ENCODE results near the gene CUL4A.

- TF ChIP-seq POLR2AphosphoS5 (IDR thresholded peaks at IDR 0.05; ENCODE audit: control insufficient read depth, insufficient read depth, low read depth, low read length) (no peak), YY1 (IDR thresholded peaks at IDR 0.05; ENCODE audit: borderline replicate concordance in 1 of 3, control insufficient read depth in 1 of 3, extremely low read depth in 1 of 3, insufficient read depth in 3 of 3, insufficient read length in 1 of 3, insufficient replicate concordance in 2 of 3, low read depth in 1 of 3, low read length in 2 of 3) (no peak), DPF2 (IDR thresholded peaks at IDR 0.05) (no peak)
- TF ChIP-seq, protein P1, sequence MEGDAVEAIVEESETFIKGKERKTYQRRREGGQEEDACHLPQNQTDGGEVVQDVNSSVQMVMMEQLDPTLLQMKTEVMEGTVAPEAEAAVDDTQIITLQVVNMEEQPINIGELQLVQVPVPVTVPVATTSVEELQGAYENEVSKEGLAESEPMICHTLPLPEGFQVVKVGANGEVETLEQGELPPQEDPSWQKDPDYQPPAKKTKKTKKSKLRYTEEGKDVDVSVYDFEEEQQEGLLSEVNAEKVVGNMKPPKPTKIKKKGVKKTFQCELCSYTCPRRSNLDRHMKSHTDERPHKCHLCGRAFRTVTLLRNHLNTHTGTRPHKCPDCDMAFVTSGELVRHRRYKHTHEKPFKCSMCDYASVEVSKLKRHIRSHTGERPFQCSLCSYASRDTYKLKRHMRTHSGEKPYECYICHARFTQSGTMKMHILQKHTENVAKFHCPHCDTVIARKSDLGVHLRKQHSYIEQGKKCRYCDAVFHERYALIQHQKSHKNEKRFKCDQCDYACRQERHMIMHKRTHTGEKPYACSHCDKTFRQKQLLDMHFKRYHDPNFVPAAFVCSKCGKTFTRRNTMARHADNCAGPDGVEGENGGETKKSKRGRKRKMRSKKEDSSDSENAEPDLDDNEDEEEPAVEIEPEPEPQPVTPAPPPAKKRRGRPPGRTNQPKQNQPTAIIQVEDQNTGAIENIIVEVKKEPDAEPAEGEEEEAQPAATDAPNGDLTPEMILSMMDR (IDR thresholded peaks at IDR 0.05 in 2 of 3, conservative IDR thresholded peaks at IDR 0.05 in 1 of 3; ENCODE audit: insufficient read depth in 2 of 3, low read depth in 1 of 3, low read length in 3 of 3): no peak
Measured at GRCh38 chr13:113302986-113303385, 93.6 kb downstream of the CUL4A start.

Data from K562 (cell line).